ENCODE measurements around the gene PDE6A.
"Not testable (repeated sequence)": the region's sequence is repeated elsewhere in the genome, so short reads cannot be mapped to it uniquely, and the experiment has no call there.

The PDE6A gene

DNA sequence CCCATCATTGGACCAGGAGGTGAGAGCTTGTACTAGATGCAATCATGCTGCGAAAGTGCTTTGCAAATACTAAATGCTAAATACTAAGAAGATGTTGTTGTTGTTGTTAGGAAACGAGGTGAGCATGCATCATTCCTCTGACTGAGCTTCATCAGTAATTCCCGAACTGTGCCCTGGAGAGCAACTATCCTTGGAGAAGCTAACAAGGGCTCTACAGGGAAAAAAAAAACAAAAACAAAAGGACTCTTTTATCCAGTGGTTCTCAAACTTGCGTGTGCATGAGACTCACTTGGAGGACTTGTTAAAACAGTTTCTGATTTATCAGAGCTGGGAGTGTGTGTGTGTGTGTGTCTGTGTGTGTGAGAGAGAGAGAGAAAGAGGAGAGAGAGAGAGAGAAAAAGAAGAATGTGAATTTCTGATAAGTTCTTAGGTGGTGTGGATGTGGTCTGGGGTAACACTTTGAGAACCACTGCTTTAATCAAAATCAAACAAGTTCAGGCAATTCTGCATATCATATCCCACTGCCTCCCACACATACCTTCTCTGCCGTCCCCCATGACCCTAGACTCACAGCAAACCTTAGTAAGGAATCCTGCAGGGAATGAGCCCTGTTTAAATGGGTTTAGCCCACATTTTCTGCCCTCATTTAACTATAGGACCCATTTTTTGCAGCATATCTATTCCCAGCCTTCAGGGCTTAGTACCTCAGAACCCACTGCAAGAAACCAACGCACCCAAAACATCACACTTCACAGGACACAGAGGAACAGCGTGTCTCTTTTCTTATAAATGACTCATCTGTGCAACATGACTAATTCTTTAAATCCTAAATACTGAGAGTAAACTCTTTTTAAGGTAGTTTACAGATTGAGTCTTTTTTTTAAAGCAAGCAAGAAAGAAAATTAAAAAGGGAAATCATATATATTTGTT lies 48.9 kb downstream of the PDE6A start:
- DNase-seq (ENCODE audit: low spot score) = no peak

DNA sequence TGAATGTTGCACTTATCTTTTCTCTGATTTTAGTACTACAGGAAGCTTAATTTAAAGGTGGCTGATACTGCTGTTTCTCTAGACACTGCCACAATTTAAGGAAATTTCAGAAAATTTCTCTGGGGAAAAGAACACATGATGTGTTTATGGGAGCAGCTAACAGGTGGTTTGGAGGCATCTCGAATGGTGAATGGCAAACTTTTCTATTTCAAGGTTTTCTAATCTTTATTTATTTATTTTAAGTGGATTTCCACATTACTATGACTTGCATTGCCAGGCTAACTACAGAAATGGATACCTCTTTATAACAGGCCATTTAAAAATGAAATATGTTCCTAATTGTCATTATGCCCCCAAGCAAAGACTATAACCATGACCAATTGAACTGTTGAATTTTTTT lies 50.4 kb downstream of the PDE6A start:
- no peak for DNase-seq (ENCODE audit: low spot score)

DNA sequence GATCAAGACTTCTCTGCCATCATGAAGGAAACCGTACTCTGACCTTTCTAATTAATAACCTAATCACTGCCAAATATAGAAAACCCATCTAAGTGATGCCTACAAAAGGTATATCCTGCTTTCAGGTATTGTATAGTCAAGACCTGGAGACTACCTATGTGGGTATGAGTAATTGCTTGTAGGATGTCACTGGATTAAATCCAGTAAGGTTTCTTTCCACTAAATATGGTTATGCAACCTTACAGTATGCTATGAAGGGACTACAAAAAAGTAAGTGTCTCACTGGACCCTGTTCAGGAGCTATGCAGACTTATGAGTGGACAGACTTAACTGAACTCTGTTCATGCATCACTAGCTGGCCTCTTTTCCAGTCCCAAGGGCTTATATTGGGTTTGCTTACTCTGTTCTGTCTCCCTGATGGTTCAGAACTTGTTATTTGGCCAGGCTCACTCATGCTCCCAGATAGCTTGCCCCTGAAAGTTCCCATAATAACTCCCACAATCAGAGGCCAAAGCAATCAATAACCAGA lies 51.1 kb downstream of the PDE6A start:
- no peak for DNase-seq (ENCODE audit: low spot score)

DNA sequence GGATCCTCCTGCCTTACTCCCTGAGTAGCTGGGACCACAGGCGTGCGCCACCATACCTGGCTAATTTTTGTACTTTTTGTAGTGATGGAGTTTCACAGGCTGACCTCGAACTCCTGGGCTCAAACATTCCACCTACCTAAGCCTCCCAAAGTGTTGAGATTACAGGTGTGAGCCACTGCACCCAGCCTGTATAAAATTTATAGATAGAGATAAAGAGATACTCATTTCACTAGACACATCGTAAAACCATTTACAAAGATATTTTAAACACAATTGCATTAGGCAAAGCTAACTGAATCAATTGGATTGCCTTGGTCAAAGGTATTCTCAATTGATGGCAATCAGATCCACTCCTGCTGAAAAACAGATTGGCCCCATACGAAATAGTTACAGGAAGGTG lies 52.0 kb downstream of the PDE6A start:
- no peak for DNase-seq (ENCODE audit: low spot score)

DNA sequence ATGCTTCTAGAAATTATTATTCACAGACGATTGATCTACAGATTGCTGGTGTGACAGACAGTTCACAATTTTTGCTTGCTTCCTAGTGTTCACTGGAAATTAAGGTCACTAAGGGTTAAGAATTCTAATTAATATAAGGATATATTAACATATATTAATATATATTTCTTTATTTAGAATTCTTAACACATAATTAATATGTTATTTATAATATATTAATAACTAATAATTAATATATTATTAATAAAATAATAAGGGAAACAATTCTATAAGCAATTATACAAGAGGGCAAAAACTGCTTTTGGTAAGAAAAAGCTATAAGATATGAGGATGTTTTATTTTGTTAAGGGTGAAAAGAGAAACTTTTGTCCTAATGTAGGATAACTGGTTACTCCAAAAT lies 56.3 kb downstream of the PDE6A start:
- no peak for DNase-seq (ENCODE audit: low spot score)

DNA sequence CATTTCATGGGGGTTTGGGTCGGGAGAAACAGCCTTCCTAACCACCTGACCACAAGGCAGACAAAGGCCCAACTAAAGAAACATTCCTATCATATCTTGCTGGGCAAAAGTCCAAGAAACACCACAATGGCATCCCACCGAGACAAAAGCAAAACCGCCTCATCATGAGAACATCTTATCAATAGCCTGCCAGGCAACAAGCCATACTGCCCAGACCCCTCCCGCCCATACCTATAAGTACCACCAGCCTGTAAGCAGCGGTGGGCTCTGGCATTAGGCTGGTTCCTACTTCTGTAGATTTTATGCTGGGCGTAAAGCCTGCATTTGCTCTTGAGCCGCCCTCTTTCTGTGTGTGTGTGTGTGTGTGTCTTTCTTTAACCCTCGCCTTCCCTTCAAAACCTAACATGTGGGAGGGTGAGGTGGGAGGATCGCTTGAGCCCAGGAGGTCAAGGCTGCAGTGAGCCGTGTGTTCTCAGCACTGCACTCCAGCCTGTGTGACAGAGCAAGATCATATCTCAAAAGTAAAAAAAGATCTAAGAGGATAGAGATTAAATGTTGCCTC lies 56.9 kb downstream of the PDE6A start:
- DNase-seq (ENCODE audit: low spot score) = no peak

DNA sequence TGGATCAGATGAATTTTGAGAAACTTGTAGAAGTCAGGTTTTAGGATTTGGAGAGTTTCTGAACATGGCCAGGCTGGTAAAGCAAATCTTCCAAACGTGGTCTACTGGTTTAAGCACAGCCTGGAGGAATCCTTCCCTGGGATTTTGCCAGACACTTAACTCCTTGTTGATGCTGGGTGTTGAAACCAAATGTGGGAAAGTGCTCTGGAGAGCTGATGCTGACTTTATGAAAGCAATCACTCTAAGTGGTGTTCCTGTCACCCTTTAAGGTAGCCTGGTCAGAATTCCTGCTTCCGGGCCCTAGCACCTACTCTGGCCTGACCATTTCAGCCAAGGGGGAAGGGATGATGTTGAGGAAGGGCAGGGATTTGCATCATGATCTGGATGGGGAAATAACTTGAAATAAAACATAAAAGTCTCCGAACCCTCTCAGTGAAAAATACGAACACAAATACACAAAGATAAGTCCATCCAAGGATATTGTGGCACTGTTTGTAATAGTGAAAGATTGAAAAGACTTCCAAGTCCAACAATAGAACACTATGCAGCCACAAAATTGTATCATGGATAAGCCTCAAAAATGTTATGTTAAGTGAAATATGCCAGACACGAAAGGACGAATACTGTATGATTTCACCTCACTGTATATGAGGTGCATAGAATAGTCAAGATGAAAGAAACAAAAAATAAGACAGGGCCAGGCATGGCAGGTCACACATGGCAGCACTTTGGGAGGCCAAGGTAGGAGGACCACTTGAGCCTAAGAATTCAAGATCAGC lies 57.7 kb downstream of the PDE6A start:
- DNase-seq (ENCODE audit: low spot score) = no peak

DNA sequence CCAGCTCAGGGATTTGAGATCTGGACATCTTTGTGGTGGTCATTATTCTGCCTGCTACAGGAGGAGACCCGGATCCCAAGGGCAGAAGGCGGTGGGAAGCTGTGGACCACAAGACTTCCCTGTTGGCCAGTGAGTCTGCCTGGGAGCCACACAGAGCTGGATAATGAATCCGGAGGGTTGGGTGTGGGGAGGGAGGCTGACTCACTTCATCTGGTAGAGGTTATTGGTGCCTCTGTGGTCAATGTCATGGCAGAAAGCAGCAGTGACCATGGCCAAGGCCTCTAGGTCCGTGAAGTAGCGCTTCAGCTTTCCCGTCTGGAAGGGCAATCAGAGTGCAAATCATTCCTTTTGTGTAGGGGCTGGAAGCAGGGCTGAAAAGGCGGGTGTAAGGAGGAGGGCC lies 58.5 kb downstream of the PDE6A start:
- DNase-seq (ENCODE audit: low spot score) = no peak

DNA sequence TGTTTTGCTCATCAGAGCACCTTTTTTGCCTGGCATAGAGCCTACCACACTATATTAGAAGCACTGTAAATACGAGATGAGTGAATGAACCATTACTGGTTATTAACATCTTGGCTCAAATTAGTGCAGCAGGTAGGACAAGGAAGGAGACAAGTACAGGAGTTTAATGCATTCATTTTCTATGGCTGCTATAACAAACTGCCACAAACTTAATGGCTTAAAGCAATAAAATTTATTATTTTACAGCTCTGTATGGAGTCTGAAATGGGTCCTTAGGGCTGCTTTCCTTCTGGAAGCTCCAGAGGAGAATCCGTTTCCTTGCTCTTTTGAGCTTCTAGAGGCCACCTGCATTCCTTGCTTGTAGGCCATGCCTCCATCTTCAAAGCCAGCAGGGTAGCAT lies 59.1 kb downstream of the PDE6A start:
- DNase-seq (ENCODE audit: low spot score) = no peak

DNA sequence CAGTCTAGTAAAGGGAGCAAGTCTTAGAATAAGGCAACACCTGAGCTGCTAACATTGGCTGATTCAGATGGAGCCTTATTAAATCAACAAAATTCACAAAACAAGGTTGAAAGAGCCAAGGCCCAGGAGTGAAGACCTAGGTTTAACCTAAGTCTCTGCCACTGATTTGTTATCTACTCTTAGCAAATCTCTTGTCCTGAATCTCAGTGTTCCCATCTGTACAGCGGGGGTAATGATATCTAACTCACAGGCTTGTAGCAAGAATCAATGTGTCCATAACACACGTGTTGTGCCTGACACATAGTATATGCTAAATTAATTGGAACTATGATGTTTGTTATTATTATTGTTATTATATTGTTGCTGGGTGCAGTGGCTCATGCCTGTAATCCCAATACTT lies 61.0 kb downstream of the PDE6A start:
- no peak for DNase-seq (ENCODE audit: low spot score)

DNA sequence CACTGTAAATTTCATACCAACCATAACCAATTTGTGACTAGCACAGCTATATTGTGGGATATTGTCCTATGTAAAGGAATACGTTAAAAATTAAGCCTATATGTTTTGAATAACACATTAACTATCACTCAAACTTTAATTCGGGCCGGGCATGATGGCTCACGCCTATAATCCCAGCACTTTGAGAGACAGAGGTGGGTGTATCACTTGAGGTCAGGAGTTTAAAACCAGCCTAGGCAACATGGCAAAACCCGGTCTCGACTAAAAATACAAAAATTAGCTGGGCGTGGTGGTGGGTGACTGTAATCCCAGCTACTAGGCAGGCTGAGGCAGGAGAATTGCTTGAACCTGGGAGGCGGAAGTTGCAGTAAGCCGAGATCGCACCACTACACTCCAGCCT lies 62.0 kb downstream of the PDE6A start:
- not testable (repeated sequence) for DNase-seq (ENCODE audit: low spot score)

DNA sequence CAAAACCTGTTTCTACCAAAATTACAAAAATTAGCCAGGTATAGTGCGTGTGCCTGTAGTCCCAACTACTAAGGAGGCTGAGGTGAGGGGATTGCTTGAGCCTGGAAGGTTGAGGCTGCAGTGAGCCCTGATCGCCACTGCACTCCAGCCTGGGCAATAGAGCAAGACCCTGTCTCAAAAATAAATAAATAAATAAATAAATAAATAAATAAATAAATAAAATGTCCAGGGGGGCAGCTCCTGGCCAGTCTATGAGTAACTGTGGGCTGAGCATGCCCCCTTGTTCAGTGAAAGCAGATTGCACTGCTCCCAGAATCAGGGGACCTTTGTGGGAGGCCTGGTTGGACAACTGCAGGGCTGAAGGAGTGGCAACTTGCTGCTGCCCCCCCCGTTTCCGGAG lies 62.7 kb downstream of the PDE6A start:
- no peak for DNase-seq (ENCODE audit: low spot score)

DNA sequence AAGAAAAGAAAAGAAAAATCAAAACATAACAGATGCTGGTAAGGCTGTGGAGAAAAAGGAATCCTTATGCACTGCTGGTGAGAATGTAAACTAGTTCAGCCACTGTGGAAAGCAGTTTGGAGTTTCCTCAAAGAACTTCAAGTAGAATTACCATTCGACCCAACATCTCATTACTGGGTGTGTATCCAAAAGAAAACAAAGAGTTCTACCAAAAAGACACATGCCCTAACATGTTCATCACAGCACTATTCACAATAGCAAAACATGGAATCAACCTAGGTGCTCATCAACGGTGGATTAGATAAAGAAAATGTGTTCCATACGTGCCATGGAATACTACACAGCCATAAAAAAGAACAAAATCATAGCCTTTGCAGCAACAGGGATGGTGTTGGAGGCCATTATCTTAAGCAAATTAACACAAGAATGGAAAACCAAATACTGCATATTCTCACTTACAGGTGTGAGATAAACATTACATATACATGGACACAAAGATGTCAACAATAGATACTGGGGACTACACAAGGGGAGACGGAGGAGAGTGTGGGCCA lies 63.4 kb downstream of the PDE6A start:
- DNase-seq (ENCODE audit: low spot score) = no peak

DNA sequence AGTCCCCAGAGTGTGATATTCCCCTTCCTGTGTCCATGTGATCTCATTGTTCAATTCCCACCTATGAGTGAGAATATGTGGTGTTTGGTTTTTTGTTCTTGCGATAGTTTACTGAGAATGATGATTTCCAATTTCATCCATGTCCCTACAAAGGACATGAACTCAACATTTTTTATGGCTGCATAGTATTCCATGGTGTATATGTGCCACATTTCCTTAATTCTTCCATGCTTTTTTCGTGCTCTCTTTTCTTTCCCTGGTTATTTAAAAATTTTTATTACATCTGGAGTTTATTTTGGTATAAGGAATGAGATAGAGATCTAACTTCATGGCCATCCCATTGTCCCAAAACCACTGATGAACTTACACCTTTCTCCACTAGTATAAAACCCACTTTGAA lies 65.0 kb downstream of the PDE6A start:
- DNase-seq (ENCODE audit: low spot score) = not testable (repeated sequence)

DNA sequence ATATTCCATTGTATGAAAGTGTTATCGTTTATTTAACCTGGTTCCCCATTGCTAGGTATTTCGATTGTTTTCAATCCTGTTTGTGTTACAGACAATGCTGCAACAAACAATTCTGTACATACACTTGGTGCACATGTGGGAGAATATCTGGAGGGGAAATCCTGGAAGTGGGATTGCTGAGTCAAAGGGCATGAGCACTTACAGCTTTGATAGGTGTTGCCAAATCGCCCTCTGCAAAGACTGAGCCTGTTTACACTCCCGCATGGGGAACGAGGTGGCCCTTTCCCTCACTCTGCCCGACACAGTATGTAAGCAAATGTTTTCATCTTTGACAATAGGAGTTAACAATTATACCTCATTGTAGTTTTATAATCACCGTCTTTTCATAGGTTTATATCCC lies 66.2 kb downstream of the PDE6A start:
- DNase-seq (ENCODE audit: low spot score) = no peak

DNA sequence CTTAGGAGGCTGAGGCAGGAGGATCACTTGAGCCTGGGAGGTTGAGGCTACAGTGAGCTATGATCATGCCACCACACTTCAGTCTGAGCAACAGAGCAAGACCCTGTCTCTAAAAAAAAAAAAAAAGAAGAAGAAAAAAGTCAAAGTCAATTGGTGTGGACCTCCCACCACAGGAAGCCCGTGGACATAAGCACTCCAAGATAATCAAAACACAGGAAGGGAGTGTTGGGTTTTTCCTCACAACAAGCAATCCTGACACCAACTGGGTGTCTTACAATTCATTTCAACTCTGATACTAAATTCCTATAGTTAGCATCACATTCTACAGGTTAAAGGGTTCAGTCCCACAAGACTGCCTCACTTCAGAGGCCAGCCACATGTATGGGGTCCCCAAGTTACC lies 70.7 kb downstream of the PDE6A start:
- DNase-seq (ENCODE audit: low spot score) = no peak

DNA sequence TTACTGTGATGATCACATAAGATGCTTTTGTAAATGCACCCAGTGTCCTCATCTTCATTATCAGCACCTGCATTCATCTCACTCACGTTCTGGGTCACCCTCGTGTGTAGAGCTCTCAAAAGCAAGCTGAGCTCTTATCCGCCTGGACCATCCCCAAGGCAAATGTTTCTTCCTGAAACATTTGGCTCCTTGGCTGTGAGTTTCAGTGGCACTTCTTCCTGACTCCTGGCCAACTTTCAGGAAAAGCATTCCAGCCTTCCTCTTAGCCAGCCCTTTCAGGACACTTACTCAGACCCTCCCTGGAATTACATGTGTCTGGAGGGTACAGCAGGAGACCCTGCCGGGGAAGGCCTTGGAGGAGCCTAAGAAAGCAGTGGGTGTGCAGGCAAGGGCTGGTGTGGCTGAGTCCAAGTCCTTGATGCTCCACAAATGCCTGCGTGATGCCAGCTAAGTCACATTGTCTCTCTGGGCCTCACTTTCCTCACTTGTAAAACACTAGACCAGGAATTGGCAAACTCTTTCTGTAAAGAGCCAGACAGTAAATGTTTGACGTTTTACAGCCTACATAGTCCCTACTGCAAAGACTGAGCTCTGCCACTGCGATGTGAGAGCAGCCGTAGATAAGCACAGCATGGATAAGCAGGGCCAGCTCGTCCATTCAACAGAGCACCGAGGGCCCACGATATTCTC lies 72.1 kb downstream of the PDE6A start:
- DNase-seq (ENCODE audit: low spot score) = no peak

DNA sequence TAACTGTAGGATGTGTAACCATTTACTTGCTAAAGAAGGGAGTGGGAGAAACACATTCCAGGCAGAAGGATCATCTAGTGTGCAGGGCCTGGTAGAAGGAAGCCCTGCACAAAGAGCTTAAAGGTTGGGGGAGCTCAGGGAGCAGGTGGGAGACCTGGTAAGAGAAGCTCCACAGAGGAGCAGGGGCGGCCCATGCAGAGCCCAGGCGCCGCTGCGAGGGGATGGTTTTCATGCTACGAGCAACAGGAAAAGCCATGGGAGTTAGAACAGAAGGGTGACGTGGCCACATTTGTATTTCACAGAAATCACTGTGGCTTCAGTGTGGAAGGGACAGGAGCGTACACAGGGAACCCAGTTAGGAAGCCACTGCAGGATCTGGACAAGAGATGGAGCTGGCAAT lies 73.1 kb downstream of the PDE6A start:
- no peak for DNase-seq (ENCODE audit: low spot score)

DNA sequence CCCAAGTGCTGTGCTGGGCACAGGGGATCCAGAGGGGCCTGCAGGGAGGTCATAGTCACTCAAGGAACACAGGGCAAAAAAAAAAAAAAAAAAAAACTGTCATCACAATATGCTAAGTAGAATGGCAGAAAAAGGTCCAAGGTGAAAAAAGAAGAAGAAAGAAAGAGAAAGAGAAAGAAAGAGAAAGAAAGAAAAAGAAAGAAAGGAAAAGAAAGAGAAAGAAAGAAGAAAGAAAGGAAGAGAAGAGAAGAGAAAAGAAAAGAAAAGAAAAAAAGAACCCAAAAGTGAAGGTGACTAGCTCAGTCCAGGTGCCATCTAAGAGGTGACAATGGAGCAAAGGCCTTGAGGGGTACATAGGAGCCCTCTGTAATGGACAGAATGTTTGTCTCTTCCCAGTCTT lies 73.9 kb downstream of the PDE6A start:
- DNase-seq (ENCODE audit: low spot score) = no peak

DNA sequence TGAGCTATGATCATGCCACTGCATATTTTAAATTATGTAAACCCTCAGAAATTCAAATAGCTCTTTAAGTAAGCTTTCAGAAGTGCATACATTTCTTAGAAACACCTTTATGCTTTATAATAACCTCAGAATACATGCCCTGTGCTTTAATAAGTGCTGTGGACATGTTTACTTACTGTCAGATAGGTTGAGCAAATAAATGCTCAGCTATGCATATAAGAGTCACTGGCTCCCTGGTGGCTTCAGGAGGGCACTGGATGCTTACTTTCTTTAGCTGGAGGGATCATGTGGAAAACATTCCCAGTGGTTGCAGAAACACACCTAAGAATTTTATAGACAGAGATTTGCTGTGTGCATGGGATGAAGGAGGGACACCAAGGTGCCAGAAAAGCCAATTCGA lies 74.4 kb downstream of the PDE6A start:
- DNase-seq (ENCODE audit: low spot score) = no peak

DNA sequence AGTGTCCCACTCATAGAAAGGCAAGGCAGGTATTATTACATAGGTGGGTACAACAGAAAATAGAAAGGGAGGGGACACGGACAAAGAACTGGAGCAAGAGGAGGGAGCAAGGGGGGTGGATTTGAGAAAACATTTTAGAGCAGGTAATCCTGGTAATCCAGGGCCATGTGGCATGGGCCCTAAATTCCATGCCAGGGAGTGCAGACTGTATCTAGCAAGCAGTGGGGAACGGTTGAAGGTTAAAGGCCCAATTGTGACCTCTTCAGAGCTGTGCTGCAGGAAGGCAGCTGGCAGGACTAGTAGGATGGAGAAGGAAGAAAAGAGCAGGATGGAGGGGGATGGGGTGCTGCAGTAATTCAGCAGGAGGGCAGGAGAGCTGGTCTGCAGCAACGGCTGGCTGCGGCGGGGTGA lies 75.2 kb downstream of the PDE6A start:
- no peak for DNase-seq (ENCODE audit: low spot score)

DNA sequence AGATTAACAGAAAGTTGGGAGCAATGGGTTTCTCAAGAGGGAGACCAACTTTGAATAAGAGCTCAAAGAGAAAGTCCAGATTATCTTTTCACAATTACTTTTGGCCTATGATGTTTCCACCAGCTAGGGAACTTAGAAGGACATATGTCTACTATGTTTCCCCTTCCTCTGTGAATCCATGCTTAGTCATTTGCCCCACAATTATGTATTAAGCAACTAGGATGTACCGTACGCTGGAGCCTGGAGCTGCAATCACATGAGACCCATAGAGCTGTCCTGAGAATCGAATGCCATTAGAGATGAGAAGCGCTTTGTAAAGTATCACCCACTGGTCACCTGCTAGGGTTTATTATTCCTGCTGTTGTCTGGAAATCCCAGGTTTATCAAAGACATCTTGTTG lies 78.8 kb downstream of the PDE6A start:
- DNase-seq (ENCODE audit: low spot score) = no peak
